ENCODE results near the gene CRYL1.

DNA sequence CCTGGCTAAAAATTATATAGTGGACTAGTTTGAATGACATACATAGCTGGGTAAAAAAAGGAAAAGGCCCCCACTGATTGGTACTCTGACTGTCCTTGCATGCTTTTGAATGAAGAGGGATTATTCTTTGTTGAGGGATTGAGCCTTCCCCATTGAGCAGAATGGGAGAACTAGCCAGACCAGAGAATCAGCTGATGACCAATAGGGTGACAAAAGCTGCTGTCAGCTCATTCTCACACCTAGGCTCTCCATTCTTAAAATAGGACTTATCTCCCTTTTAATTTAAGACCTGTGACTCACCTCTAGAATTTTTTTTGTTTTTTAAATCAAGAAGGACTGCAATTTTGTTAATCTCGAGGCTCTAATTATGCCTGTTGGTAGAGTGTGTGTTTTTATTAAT, 79.3 kb downstream of the CRYL1 start:
- TF ChIP-seq, protein P1, sequence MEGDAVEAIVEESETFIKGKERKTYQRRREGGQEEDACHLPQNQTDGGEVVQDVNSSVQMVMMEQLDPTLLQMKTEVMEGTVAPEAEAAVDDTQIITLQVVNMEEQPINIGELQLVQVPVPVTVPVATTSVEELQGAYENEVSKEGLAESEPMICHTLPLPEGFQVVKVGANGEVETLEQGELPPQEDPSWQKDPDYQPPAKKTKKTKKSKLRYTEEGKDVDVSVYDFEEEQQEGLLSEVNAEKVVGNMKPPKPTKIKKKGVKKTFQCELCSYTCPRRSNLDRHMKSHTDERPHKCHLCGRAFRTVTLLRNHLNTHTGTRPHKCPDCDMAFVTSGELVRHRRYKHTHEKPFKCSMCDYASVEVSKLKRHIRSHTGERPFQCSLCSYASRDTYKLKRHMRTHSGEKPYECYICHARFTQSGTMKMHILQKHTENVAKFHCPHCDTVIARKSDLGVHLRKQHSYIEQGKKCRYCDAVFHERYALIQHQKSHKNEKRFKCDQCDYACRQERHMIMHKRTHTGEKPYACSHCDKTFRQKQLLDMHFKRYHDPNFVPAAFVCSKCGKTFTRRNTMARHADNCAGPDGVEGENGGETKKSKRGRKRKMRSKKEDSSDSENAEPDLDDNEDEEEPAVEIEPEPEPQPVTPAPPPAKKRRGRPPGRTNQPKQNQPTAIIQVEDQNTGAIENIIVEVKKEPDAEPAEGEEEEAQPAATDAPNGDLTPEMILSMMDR (IDR thresholded peaks at IDR 0.05; ENCODE audit: insufficient read depth, low read length) = no peak
- TF ChIP-seq POLR2AphosphoS5 (IDR thresholded peaks at IDR 0.05; ENCODE audit: low read depth) = no peak
- no peak for TF ChIP-seq SPI1 (IDR thresholded peaks at IDR 0.05; ENCODE audit: borderline replicate concordance, low read depth)
- TF ChIP-seq GABPA (IDR thresholded peaks at IDR 0.05; ENCODE audit: low read depth) = no peak
